ENCODE data around the gene COL27A1. TPM values are rescaled to one million over a fixed set of nuclear protein-coding genes. Genes with fewer than 3 reads are reported as not detected.

COL27A1 gene
- total RNA-seq, 1 donor from 2014 or later, result 48.5 TPM

GRCh38 chr9:114250648-114251047 lies 95.3 kb downstream of the COL27A1 start:
- Mint-ChIP-seq H3K27me3 (ENCODE audit: low read depth) (no peaks in the 10 kb centered on the region), H3K4me3 (ENCODE audit: unreplicated experiment) (no peak overlapping the region), H3K36me3 (ENCODE audit: low read depth) (peaks cover 17% of the 10 kb centered on the region), H3K9me3 (ENCODE audit: low read depth) (no peaks in the 10 kb centered on the region), H3K27ac (ENCODE audit: unreplicated experiment) (peak overlapping the region; percentile 75), H3K4me1 (ENCODE audit: low read depth) (peaks cover 5% of the 10 kb centered on the region)
- TF ChIP-seq CTCF (IDR thresholded peaks at IDR 0.05), result no peak
- no peak for DNase-seq (ENCODE audit: low spot score)

GRCh38 chr9:114252394-114252793 lies 97.1 kb downstream of the COL27A1 start:
- H3K4me3 Mint-ChIP-seq (ENCODE audit: unreplicated experiment), result no peak overlapping the region
- H3K9me3 Mint-ChIP-seq (ENCODE audit: low read depth), result no peaks in the 10 kb centered on the region
- no peak for DNase-seq (ENCODE audit: low spot score)
- no peak for TF ChIP-seq CTCF (IDR thresholded peaks at IDR 0.05)
- peaks cover 5% of the 10 kb centered on the region for H3K4me1 Mint-ChIP-seq (ENCODE audit: low read depth)
- peaks cover 11% of the 10 kb centered on the region for H3K36me3 Mint-ChIP-seq (ENCODE audit: low read depth)
- H3K27me3 Mint-ChIP-seq (ENCODE audit: low read depth), result no peaks in the 10 kb centered on the region
- H3K27ac Mint-ChIP-seq (ENCODE audit: unreplicated experiment), result no peak overlapping the region

GRCh38 chr9:114256827-114257328 lies 101.5 kb downstream of the COL27A1 start:
- Mint-ChIP-seq H3K27me3 (ENCODE audit: low read depth) (no peaks in the 10 kb centered on the region), H3K9me3 (ENCODE audit: low read depth) (no peaks in the 10 kb centered on the region), H3K36me3 (ENCODE audit: low read depth) (peaks cover 7% of the 10 kb centered on the region), H3K4me3 (ENCODE audit: unreplicated experiment) (no peak overlapping the region), H3K27ac (ENCODE audit: unreplicated experiment) (no peak overlapping the region), H3K4me1 (ENCODE audit: low read depth) (no peaks in the 10 kb centered on the region)
- DNase-seq (ENCODE audit: low spot score), result no peak
- TF ChIP-seq CTCF (IDR thresholded peaks at IDR 0.05), result no peak

- no peak overlapping the region for H3K27ac Mint-ChIP-seq (ENCODE audit: unreplicated experiment)
- peaks cover 6% of the 10 kb centered on the region for H3K36me3 Mint-ChIP-seq (ENCODE audit: low read depth)
- no peak overlapping the region for H3K4me3 Mint-ChIP-seq (ENCODE audit: unreplicated experiment)
- H3K4me1 Mint-ChIP-seq (ENCODE audit: low read depth), result no peaks in the 10 kb centered on the region
- H3K27me3 Mint-ChIP-seq (ENCODE audit: low read depth), result no peaks in the 10 kb centered on the region
- no peaks in the 10 kb centered on the region for H3K9me3 Mint-ChIP-seq (ENCODE audit: low read depth)
- TF ChIP-seq CTCF (IDR thresholded peaks at IDR 0.05), result no peak
- no peak for DNase-seq (ENCODE audit: low spot score)
These were observed 102.9 kb downstream of the COL27A1 start for GRCh38 chr9:114258218-114258617.

- H3K27me3 Mint-ChIP-seq (ENCODE audit: low read depth), result no peaks in the 10 kb centered on the region
- no peaks in the 10 kb centered on the region for H3K9me3 Mint-ChIP-seq (ENCODE audit: low read depth)
- peaks cover 4% of the 10 kb centered on the region for H3K36me3 Mint-ChIP-seq (ENCODE audit: low read depth)
- TF ChIP-seq CTCF (IDR thresholded peaks at IDR 0.05), result no peak
- H3K4me3 Mint-ChIP-seq (ENCODE audit: unreplicated experiment), result no peak overlapping the region
- H3K4me1 Mint-ChIP-seq (ENCODE audit: low read depth), result no peaks in the 10 kb centered on the region
- no peak for DNase-seq (ENCODE audit: low spot score)
- H3K27ac Mint-ChIP-seq (ENCODE audit: unreplicated experiment), result no peak overlapping the region
These were observed 103.8 kb downstream of the COL27A1 start for GRCh38 chr9:114258866-114259797.

Data from chondrocyte (in vitro differentiated cells).